ENCODE measurements around the gene MEGF8. TPM values are rescaled to one million over a fixed set of nuclear protein-coding genes. Genes with fewer than 3 reads are reported as not detected.

Gene MEGF8
- polyA plus RNA-seq, 1 donor from 2014 or later: 21.5 TPM

DNA sequence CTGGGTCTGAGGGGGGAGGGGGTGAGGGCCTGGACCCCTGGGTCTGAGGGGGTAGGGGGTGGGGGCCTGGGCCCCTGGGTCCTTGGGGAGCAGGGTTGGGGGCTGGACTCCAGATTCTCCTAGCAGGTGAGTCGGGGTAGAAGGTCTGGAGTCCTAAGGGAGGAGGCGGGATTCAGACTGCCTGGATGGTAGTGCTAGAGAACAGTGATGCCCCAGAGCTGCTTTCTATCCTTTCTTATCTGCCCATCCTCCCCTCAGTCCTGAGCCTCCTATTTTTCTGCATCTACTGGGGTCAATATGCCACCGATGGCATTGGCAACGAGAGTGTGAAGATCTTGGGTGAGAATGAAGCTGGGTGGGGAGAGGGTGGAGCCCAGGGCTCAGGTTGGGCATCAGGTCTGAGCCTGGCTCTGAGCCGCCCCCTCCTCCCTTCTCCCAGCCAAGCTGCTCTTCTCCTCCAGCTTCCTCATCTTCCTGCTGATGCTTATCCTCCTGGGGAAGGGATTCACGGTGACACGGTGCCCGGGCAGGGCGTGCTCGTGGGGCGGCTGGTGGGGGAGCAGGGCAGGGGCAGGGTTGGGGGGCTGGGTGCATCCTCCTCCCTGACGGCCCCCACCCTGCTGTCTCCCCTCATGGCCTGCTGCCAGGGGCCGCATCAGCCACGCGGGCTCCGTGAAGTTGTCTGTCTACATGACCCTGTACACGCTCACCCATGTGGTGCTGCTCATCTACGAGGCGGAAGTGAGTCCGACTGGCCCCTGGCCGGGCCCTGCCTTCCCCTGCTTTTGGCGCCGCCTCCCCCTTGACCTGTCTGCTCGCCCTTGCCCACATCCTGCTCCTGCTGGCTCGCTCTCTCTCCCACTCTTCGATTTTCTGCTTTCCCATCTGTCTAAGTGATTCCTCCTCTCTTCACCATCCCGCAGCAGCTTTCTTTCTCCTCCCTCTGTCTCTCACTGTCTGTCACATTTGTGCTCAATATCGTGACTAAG lies 8.9 kb upstream of the MEGF8 start:
- Histone ChIP-seq H3K27ac (ENCODE audit: low read length) (no peak overlapping the region), H3K4me2 (ENCODE audit: low read length) (no peak overlapping the region), H3K4me3 (ENCODE audit: low read length) (no peak overlapping the region), H2AFZ (ENCODE audit: low read depth, low read length) (no peak overlapping the region), H3K9me2 (ENCODE audit: insufficient read depth, low read length) (no peaks in the 10 kb centered on the region), H3K79me2 (replicated peaks; ENCODE audit: insufficient read depth, low read length) (no peaks in the 10 kb centered on the region), H4K20me1 (ENCODE audit: insufficient read depth) (no peaks in the 10 kb centered on the region), H3F3A (ENCODE audit: insufficient read depth, low read length, poor library complexity, severe bottlenecking) (no peaks in the 10 kb centered on the region), H3K9me3 (ENCODE audit: low read length) (no peaks in the 10 kb centered on the region), H3K27me3 (ENCODE audit: insufficient read depth, low read depth, low read length) (no peaks in the 10 kb centered on the region), H3K9ac (ENCODE audit: low read length) (no peak overlapping the region), H3K36me3 (ENCODE audit: insufficient read depth, low read length) (no peaks in the 10 kb centered on the region)
- TF ChIP-seq REST (IDR thresholded peaks at IDR 0.05; ENCODE audit: borderline replicate concordance): no peak
- TF ChIP-seq MXI1 (conservative IDR thresholded peaks at IDR 0.05; ENCODE audit: poor library complexity, severe bottlenecking): no peak
- no peak for TF ChIP-seq EP300 (conservative IDR thresholded peaks at IDR 0.05; ENCODE audit: poor library complexity, severe bottlenecking)
- TF ChIP-seq TAF1 (IDR thresholded peaks at IDR 0.05; ENCODE audit: low read depth): no peak
- TF ChIP-seq SMC3 (conservative IDR thresholded peaks at IDR 0.05; ENCODE audit: poor library complexity): no peak
- TF ChIP-seq POLR2AphosphoS5 (IDR thresholded peaks at IDR 0.05): no peak
- TF ChIP-seq, protein P1, sequence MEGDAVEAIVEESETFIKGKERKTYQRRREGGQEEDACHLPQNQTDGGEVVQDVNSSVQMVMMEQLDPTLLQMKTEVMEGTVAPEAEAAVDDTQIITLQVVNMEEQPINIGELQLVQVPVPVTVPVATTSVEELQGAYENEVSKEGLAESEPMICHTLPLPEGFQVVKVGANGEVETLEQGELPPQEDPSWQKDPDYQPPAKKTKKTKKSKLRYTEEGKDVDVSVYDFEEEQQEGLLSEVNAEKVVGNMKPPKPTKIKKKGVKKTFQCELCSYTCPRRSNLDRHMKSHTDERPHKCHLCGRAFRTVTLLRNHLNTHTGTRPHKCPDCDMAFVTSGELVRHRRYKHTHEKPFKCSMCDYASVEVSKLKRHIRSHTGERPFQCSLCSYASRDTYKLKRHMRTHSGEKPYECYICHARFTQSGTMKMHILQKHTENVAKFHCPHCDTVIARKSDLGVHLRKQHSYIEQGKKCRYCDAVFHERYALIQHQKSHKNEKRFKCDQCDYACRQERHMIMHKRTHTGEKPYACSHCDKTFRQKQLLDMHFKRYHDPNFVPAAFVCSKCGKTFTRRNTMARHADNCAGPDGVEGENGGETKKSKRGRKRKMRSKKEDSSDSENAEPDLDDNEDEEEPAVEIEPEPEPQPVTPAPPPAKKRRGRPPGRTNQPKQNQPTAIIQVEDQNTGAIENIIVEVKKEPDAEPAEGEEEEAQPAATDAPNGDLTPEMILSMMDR (IDR thresholded peaks at IDR 0.05; ENCODE audit: poor library complexity, severe bottlenecking): no peak
- no peak for TF ChIP-seq EZH2 (IDR thresholded peaks at IDR 0.05; ENCODE audit: borderline replicate concordance, insufficient read depth, low read length, poor library complexity, severe bottlenecking)
- TF ChIP-seq RAD21 (conservative IDR thresholded peaks at IDR 0.05): no peak

DNA sequence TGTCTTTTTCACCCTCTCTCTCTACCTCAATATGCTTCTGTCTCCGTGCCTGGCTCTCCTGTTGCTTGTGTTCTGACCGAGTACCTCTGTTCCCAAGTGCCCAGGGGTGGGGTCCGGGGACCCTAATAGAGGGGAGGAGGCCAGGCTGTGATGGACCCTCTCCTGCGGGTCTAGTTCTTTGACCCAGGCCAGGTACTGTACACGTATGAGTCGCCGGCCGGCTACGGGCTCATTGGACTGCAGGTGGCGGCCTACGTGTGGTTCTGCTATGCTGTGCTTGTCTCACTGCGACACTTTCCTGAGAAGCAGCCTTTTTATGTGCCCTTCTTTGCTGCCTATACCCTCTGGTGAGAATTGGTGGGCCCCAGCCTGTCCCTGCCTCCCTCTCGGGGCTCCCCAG lies 7.9 kb upstream of the MEGF8 start:
- no peaks in the 10 kb centered on the region for H3K36me3 ChIP-seq (ENCODE audit: insufficient read depth, low read length)
- no peak for TF ChIP-seq REST (IDR thresholded peaks at IDR 0.05; ENCODE audit: borderline replicate concordance)
- TF ChIP-seq POLR2AphosphoS5 (IDR thresholded peaks at IDR 0.05): no peak
- no peak for TF ChIP-seq EZH2 (IDR thresholded peaks at IDR 0.05; ENCODE audit: borderline replicate concordance, insufficient read depth, low read length, poor library complexity, severe bottlenecking)
- TF ChIP-seq SMC3 (conservative IDR thresholded peaks at IDR 0.05; ENCODE audit: poor library complexity): no peak
- TF ChIP-seq, protein P1 (IDR thresholded peaks at IDR 0.05; ENCODE audit: poor library complexity, severe bottlenecking): no peak
- TF ChIP-seq EP300 (conservative IDR thresholded peaks at IDR 0.05; ENCODE audit: poor library complexity, severe bottlenecking): no peak
- no peak for TF ChIP-seq RAD21 (conservative IDR thresholded peaks at IDR 0.05)
- TF ChIP-seq MXI1 (conservative IDR thresholded peaks at IDR 0.05; ENCODE audit: poor library complexity, severe bottlenecking): no peak
- TF ChIP-seq TAF1 (IDR thresholded peaks at IDR 0.05; ENCODE audit: low read depth): no peak
- no peak overlapping the region for H3K27ac ChIP-seq (ENCODE audit: low read length)
- H3K4me3 ChIP-seq (ENCODE audit: low read length): no peak overlapping the region
- no peak overlapping the region for H2AFZ ChIP-seq (ENCODE audit: low read depth, low read length)
- no peaks in the 10 kb centered on the region for H3K79me2 ChIP-seq (replicated peaks; ENCODE audit: insufficient read depth, low read length)
- no peaks in the 10 kb centered on the region for H4K20me1 ChIP-seq (ENCODE audit: insufficient read depth)
- H3K9ac ChIP-seq (ENCODE audit: low read length): no peak overlapping the region
- H3K27me3 ChIP-seq (ENCODE audit: insufficient read depth, low read depth, low read length): peaks cover 8% of the 10 kb centered on the region
- no peaks in the 10 kb centered on the region for H3F3A ChIP-seq (ENCODE audit: insufficient read depth, low read length, poor library complexity, severe bottlenecking)
- no peaks in the 10 kb centered on the region for H3K9me3 ChIP-seq (ENCODE audit: low read length)
- no peak overlapping the region for H3K4me2 ChIP-seq (ENCODE audit: low read length)
- no peaks in the 10 kb centered on the region for H3K9me2 ChIP-seq (ENCODE audit: insufficient read depth, low read length)

All from neural cell (in vitro differentiated cells).